COLO829 (cell line): ENCODE results near the gene PDX1.

Experiments
- DNase-seq: peaks from one replicate; pipeline ENCODE4 v3.0.0; 2012; ENCODE audit warnings: low spot score

PDX1 gene

GRCh38 chr13:27922883-27923612, 3.2 kb downstream of the PDX1 start:
- DNase-seq: no peak

GRCh38 chr13:27923794-27924528, 4.2 kb downstream of the PDX1 start:
- DNase-seq: no peak

GRCh38 chr13:27924529-27925141, 4.8 kb downstream of the PDX1 start:
- DNase-seq: no peak

- no peak for DNase-seq
These were observed 5.6 kb downstream of the PDX1 start for GRCh38 chr13:27925220-27925991.

- no peak for DNase-seq
These were observed 7.0 kb downstream of the PDX1 start for GRCh38 chr13:27926644-27927434.

- DNase-seq: no peak
These were observed 7.9 kb downstream of the PDX1 start for GRCh38 chr13:27927444-27928352.

- DNase-seq: no peak
These were observed 8.6 kb downstream of the PDX1 start for GRCh38 chr13:27928353-27928804.

- no peak for DNase-seq
These were observed 9.3 kb downstream of the PDX1 start for GRCh38 chr13:27928805-27929753.

GRCh38 chr13:27929868-27930267, 10.1 kb downstream of the PDX1 start:
- DNase-seq: no peak

- DNase-seq: no peak
These were observed 13.3 kb downstream of the PDX1 start for GRCh38 chr13:27933118-27933517.

GRCh38 chr13:27933580-27934328, 14.0 kb downstream of the PDX1 start:
- DNase-seq: no peak

- no peak for DNase-seq
These were observed 23.2 kb downstream of the PDX1 start for GRCh38 chr13:27942972-27943371.

- DNase-seq: no peak
These were observed 33.3 kb downstream of the PDX1 start for GRCh38 chr13:27952876-27953675.

GRCh38 chr13:27953676-27954405, 34.0 kb downstream of the PDX1 start:
- DNase-seq: peak; percentile 65

GRCh38 chr13:27954406-27954851, 34.6 kb downstream of the PDX1 start:
- no peak for DNase-seq

GRCh38 chr13:27955014-27955591, 35.3 kb downstream of the PDX1 start:
- no peak for DNase-seq
